GM12865 (cell line): Measurements from ENCODE around the gene MYL12A.

Source experiments
- DNase-seq: peaks from one replicate; pipeline ENCODE4 v3.0.0; 2010; ENCODE audit warnings: low read depth
- H3K4me3 ChIP-seq: 2 replicates; pipeline ENCODE4 v1.5.1; 2011; ENCODE audit warnings: mild to moderate bottlenecking, low read depth, low read length, control low read depth
- CTCF ChIP-seq: IDR thresholded peaks from 2 replicates; pipeline ENCODE4 v1.5.1; 2011; ENCODE audit warnings: low read length, control low read depth, low read depth, inconsistent platforms; ENCODE audit not compliant: insufficient read depth; ENCODE audit errors: missing control alignments

MYL12A gene

GRCh38 chr18:3225588-3225987 lies 22.0 kb upstream of the MYL12A start:
- DNase-seq, result no peak
- TF ChIP-seq CTCF, result no peak
- H3K4me3 ChIP-seq, result no peak overlapping the region

GRCh38 chr18:3226048-3226447 lies 21.6 kb upstream of the MYL12A start:
- TF ChIP-seq CTCF, result no peak
- no peak overlapping the region for H3K4me3 ChIP-seq
- DNase-seq, result no peak

GRCh38 chr18:3230401-3231334 lies 16.9 kb upstream of the MYL12A start:
- DNase-seq, result no peak
- no peak overlapping the region for H3K4me3 ChIP-seq
- TF ChIP-seq CTCF, result no peak

GRCh38 chr18:3233004-3233403 lies 14.6 kb upstream of the MYL12A start:
- H3K4me3 ChIP-seq, result no peak overlapping the region
- no peak for DNase-seq
- TF ChIP-seq CTCF, result no peak

- no peak for TF ChIP-seq CTCF
- DNase-seq, result no peak
- no peak overlapping the region for H3K4me3 ChIP-seq
Measured at GRCh38 chr18:3233433-3234168, 14.0 kb upstream of the MYL12A start.

GRCh38 chr18:3234457-3234856 lies 13.1 kb upstream of the MYL12A start:
- no peak overlapping the region for H3K4me3 ChIP-seq
- DNase-seq, result no peak
- no peak for TF ChIP-seq CTCF
